ENCODE data around the gene VSX1. TPM values are rescaled to one million over a fixed set of nuclear protein-coding genes. Genes with fewer than 3 reads are reported as not detected.

VSX1 gene
- total and polyA plus RNA-seq, 2 donors (not counting 1 experiment from before 2014, with no cell fraction given): not detected

DNA sequence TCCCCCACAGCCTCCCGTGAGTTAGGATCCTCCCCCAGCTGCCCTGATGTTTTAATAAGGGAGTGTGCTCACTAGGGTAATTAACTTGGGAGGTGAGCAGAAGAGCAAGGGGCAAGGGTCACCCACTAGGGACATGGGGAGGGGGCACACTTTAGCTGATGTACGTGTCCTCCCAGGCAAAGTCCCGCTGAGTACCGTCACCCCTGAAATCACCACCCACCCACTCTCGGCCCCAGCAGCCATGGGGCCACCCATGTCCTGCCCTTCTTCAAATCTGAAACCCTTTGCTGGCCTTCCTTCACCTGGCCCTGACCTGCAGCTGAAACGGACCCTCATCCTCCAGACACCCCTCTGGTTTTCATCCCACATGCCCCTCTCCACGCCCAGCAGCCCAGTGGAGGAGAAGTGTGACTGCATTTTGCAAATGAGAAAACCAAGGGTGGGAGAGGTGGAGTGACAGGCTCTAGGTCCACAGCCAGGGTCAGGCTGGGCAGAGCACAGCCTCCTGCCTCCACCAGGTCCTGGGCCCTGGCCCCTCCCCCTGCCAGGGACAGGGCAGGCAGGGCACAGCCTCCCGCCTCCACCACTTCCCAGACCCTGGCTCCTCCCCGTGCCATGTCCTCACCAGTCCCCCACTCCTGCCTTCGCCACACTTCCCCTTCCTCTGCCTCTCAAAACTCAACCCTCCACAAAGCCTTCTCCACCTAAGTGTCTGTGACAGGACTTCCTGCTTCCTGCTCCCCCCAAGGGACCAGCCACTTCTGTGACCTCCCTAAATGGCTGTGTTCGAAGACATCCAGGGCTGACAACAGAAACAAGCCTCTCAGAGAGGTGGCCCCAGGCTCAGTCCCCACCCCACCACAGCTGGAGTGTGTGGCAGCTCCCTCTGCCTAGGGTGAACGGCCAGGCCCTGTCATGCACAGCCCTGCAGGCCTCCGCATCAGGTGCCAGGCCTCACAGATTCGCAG is 39.1 kb downstream of the VSX1 start:
- ChIA-PET CTCF (interaction anchor here (0.6 to 1.3 kb wide), 5 partner anchors 11 to 29 kb away, joined by 3 to 4 read pairs (median 4); no protein-coding TSS in a partner anchor), POLR2A (interaction anchor here (4.2 kb wide), 1 partner anchor 15 kb away, joined by 27 read pairs; the partner anchor contains the start of gene ACSS1)
- peaks cover 44% of the 10 kb centered on the region for H4K20me1 ChIP-seq (ENCODE audit: control insufficient read depth, insufficient read depth, low read length, poor library complexity, severe bottlenecking)
- peak overlapping the region in 4 of 5 experiments; percentile 5 to 25 (median 18) for H3K4me3 ChIP-seq (ENCODE audit: control extremely low read depth in 1 of 5, extremely low read depth in 1 of 5, insufficient read depth in 1 of 5, low read depth in 2 of 5, low read length in 4 of 5)
- peak overlapping the region; percentile 72 for H3K4me3 Mint-ChIP-seq
- intact Hi-C loops (cut with micrococcal nuclease): loop anchor here (1.0 kb wide), 2 partner anchors 15 to 51 kb away; partner anchors contain the start of genes ACSS1 and APMAP
- H3K79me2 ChIP-seq (ENCODE audit: control insufficient read depth, insufficient read depth, low read length): peaks cover 56% of the 10 kb centered on the region
- peak overlapping the region; percentile 90 for H3K27ac Mint-ChIP-seq
- 37% methylated on average over 10 of the region's 14 CpGs for whole genome bisulfite sequencing (ENCODE audit: insufficient coverage)
- H3K27ac ChIP-seq (ENCODE audit: low read length in 2 of 2): peak overlapping the region; percentile 92 to 93
- ATAC-seq (ENCODE audit: low read depth) (peak; percentile 90), DNase-seq (peak; percentile 85)
- peak overlapping the region; percentile 71 for H3K4me2 ChIP-seq (replicated peaks; ENCODE audit: low read depth, low read length, poor library complexity, severe bottlenecking)
- peak overlapping the region; percentile 61 for H2AFZ ChIP-seq (ENCODE audit: insufficient read depth, low read depth, low read length, poor library complexity, severe bottlenecking)
- TF ChIP-seq, protein P1, sequence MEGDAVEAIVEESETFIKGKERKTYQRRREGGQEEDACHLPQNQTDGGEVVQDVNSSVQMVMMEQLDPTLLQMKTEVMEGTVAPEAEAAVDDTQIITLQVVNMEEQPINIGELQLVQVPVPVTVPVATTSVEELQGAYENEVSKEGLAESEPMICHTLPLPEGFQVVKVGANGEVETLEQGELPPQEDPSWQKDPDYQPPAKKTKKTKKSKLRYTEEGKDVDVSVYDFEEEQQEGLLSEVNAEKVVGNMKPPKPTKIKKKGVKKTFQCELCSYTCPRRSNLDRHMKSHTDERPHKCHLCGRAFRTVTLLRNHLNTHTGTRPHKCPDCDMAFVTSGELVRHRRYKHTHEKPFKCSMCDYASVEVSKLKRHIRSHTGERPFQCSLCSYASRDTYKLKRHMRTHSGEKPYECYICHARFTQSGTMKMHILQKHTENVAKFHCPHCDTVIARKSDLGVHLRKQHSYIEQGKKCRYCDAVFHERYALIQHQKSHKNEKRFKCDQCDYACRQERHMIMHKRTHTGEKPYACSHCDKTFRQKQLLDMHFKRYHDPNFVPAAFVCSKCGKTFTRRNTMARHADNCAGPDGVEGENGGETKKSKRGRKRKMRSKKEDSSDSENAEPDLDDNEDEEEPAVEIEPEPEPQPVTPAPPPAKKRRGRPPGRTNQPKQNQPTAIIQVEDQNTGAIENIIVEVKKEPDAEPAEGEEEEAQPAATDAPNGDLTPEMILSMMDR (IDR thresholded peaks at IDR 0.05): no peak
- no peak for TF ChIP-seq EZH2 (IDR thresholded peaks at IDR 0.05; ENCODE audit: borderline replicate concordance, insufficient read depth, low read depth, low read length, poor library complexity, severe bottlenecking)
- no peaks in the 10 kb centered on the region for H3K27me3 ChIP-seq (replicated peaks in 1 of 4; ENCODE audit: control extremely low read depth in 1 of 4, control insufficient read depth in 3 of 4, insufficient read depth in 4 of 4, low read length in 3 of 4)
- H3K9me3 Mint-ChIP-seq (ENCODE audit: insufficient read depth): no peaks in the 10 kb centered on the region
- no peaks in the 10 kb centered on the region for H3K27me3 Mint-ChIP-seq
- no peaks in the 10 kb centered on the region for H3K9me3 ChIP-seq (ENCODE audit: control extremely low read depth in 1 of 3, control insufficient read depth in 2 of 3, insufficient read depth in 1 of 3, low read length in 2 of 3)
- peaks cover 0 to 41% of the 10 kb centered on the region in 2 experiments for H3K36me3 ChIP-seq (replicated peaks in 1 of 2; ENCODE audit: control extremely low read depth in 1 of 2, control insufficient read depth in 1 of 2, extremely low read depth in 1 of 2, insufficient read depth in 2 of 2, low read length in 1 of 2)
- peaks cover 63% of the 10 kb centered on the region for H3K4me1 Mint-ChIP-seq
- peak overlapping the region; percentile 36 for H3K9ac ChIP-seq (ENCODE audit: low read length)
- peaks cover 58 to 62% of the 10 kb centered on the region in 2 donors for H3K4me1 ChIP-seq (ENCODE audit: control insufficient read depth in 2 of 2, insufficient read depth in 2 of 2, low read length in 2 of 2)

Data from B cell (primary cell).